Cardiac muscle cell (in vitro differentiated cells and primary cell): ENCODE data around the gene RPL11. TPM values are rescaled to one million over a fixed set of nuclear protein-coding genes. Genes with fewer than 3 reads are reported as not detected.
"Not testable (repeated sequence)": the region's sequence is repeated elsewhere in the genome, so short reads cannot be mapped to it uniquely, and the experiment has no call there.

Experiments
- DNase-seq, 2 donors: peaks; one replicate each; pipeline versions ENCODE4 v3.0.0 to v3.0.0-alpha.2; 2010 to 2017; ENCODE audit warnings: low read depth in 1 of 2, low spot score in 1 of 2
- H3K27ac ChIP-seq: fragments of 200-600 bp; sonication (generic); 2 replicates; pipeline ENCODE4 v1.5.1; 2016
- H3K27me3 ChIP-seq: fragments of 200-600 bp; sonication (generic); 2 replicates; pipeline ENCODE4 v1.6.0; 2016; ENCODE audit warnings: control low read depth
- H3K36me3 ChIP-seq: fragments of 200-600 bp; sonication (generic); 2 replicates; pipeline ENCODE4 v1.5.1; 2016; ENCODE audit warnings: control low read depth
- H3K4me1 ChIP-seq: fragments of 200-600 bp; sonication (generic); 2 replicates; pipeline ENCODE4 v1.8.1; 2017; ENCODE audit warnings: low read depth, mild to moderate bottlenecking, mixed run types
- H3K4me3 ChIP-seq: fragments of 200-600 bp; sonication (generic); 2 replicates; pipeline ENCODE4 v1.5.1; 2016; ENCODE audit warnings: mild to moderate bottlenecking
- H3K9me3 ChIP-seq: fragments of 200-600 bp; sonication (generic); 2 replicates; pipeline ENCODE4 v1.5.1; 2017; ENCODE audit warnings: low read depth, mild to moderate bottlenecking, control low read depth
- CTCF ChIP-seq: IDR thresholded peaks from 2 replicates; pipeline ENCODE4 v1.5.1; 2012; ENCODE audit warnings: low read depth, mild to moderate bottlenecking, low read length
- polyA plus RNA-seq: library from polyadenylated mRNA; unstranded; fragments of >200 nt; fragmentation: Nextera tagmentation; extraction: Ambion mirVana; gene quantifications from 2 replicates; pipeline ENCODE4 v1.2.1, GENCODE V29; 2016
- total RNA-seq: library from RNA; depleted of rRNA; stranded (reverse); fragments of >200 nt; gene quantifications from 2 replicates; pipeline ENCODE4 v1.2.3, GENCODE V29; 2016

RPL11 gene
- total and polyA plus RNA-seq, 2 experiments from 2014 or later = 590 to 1,627 TPM

- Histone ChIP-seq H3K27ac (no peak overlapping the region), H3K4me1 (no peaks in the 10 kb centered on the region), H3K36me3 (no peaks in the 10 kb centered on the region), H3K4me3 (no peak overlapping the region), H3K27me3 (peaks cover 11% of the 10 kb centered on the region), H3K9me3 (no peaks in the 10 kb centered on the region)
- no peak for TF ChIP-seq CTCF
- peak; percentile 54 to 86 for DNase-seq
These were observed 18.4 kb upstream of the RPL11 start for GRCh38 chr1:23673086-23673813.

- no peak for DNase-seq
- Histone ChIP-seq H3K9me3 (no peaks in the 10 kb centered on the region), H3K4me1 (no peaks in the 10 kb centered on the region), H3K4me3 (no peak overlapping the region), H3K36me3 (no peaks in the 10 kb centered on the region), H3K27ac (no peak overlapping the region), H3K27me3 (peaks cover 39% of the 10 kb centered on the region)
- TF ChIP-seq CTCF = no peak
These were observed 11.8 kb upstream of the RPL11 start for GRCh38 chr1:23679815-23680214.

- no peak overlapping the region for H3K27ac ChIP-seq
- peaks cover 31% of the 10 kb centered on the region for H3K27me3 ChIP-seq
- DNase-seq = no peak
- H3K9me3 ChIP-seq = no peaks in the 10 kb centered on the region
- TF ChIP-seq CTCF = no peak
- H3K36me3 ChIP-seq = no peaks in the 10 kb centered on the region
- H3K4me1 ChIP-seq = no peaks in the 10 kb centered on the region
- H3K4me3 ChIP-seq = no peak overlapping the region
These were observed 8.7 kb upstream of the RPL11 start for GRCh38 chr1:23682946-23683345.

GRCh38 chr1:23684415-23684814 lies 7.2 kb upstream of the RPL11 start:
- H3K9me3 ChIP-seq = no peaks in the 10 kb centered on the region
- no peak for TF ChIP-seq CTCF
- no peak overlapping the region for H3K27ac ChIP-seq
- H3K36me3 ChIP-seq = no peaks in the 10 kb centered on the region
- peaks cover 22% of the 10 kb centered on the region for H3K27me3 ChIP-seq
- no peak for DNase-seq
- no peaks in the 10 kb centered on the region for H3K4me1 ChIP-seq
- H3K4me3 ChIP-seq = no peak overlapping the region

- not testable (repeated sequence) for H3K27ac ChIP-seq, DNase-seq, H3K36me3 ChIP-seq, H3K4me3 ChIP-seq, H3K4me1 ChIP-seq, H3K9me3 ChIP-seq
- H3K27me3 ChIP-seq = peaks cover 18% of the 10 kb centered on the region
These were observed 6.4 kb upstream of the RPL11 start for GRCh38 chr1:23685197-23685596.

GRCh38 chr1:23687680-23688079 lies 3.9 kb upstream of the RPL11 start:
- H3K4me1 ChIP-seq, H3K27me3 ChIP-seq, H3K4me3 ChIP-seq, H3K9me3 ChIP-seq, H3K36me3 ChIP-seq, H3K27ac ChIP-seq, DNase-seq: not testable (repeated sequence)

- not testable (repeated sequence) for H3K27me3 ChIP-seq, H3K36me3 ChIP-seq, DNase-seq, H3K9me3 ChIP-seq, H3K4me3 ChIP-seq, H3K4me1 ChIP-seq, H3K27ac ChIP-seq
These were observed 3.3 kb upstream of the RPL11 start for GRCh38 chr1:23688281-23688680.
